Neuronal stem cell (in vitro differentiated cells): Measurements from ENCODE around the gene WRAP73.

Experiments used
- DNase-seq: peaks from one replicate; pipeline ENCODE4 v3.0.0-alpha.2; 2013; ENCODE audit warnings: low spot score
- H2AFZ ChIP-seq: one replicate; pipeline ENCODE4 v1.6.1; 2013; ENCODE audit warnings: mild to moderate bottlenecking, low read length, inconsistent platforms
- H2AK5ac ChIP-seq: 2 replicates; pipeline ENCODE4 v1.6.1; 2013; ENCODE audit warnings: low read depth, mild to moderate bottlenecking, inconsistent platforms, low read length, moderate library complexity, mixed read lengths
- H2BK120ac ChIP-seq: 2 replicates; pipeline ENCODE4 v1.6.1; 2013; ENCODE audit warnings: low read depth, mild to moderate bottlenecking, inconsistent platforms, low read length, moderate library complexity, mixed read lengths
- H2BK12ac ChIP-seq: one replicate; pipeline ENCODE4 v1.6.1; 2013; ENCODE audit warnings: low read length, inconsistent platforms
- H2BK15ac ChIP-seq: 2 replicates; pipeline ENCODE4 v1.6.1; 2013; ENCODE audit warnings: mild to moderate bottlenecking, low read length, inconsistent platforms, mixed read lengths
- H2BK5ac ChIP-seq: one replicate; pipeline ENCODE4 v1.6.1; 2013; ENCODE audit warnings: inconsistent platforms, mild to moderate bottlenecking, low read length, moderate library complexity
- H3K14ac ChIP-seq: one replicate; pipeline ENCODE4 v1.6.1; 2013; ENCODE audit warnings: low read length, inconsistent platforms
- H3K18ac ChIP-seq: 2 replicates; pipeline ENCODE4 v1.6.1; 2013; ENCODE audit warnings: low read length, inconsistent platforms
- H3K23ac ChIP-seq: 2 replicates; pipeline ENCODE4 v1.6.1; 2013; ENCODE audit warnings: low read depth, mild to moderate bottlenecking, mixed read lengths, low read length, inconsistent platforms; ENCODE audit not compliant: poor library complexity
- H3K27ac ChIP-seq: replicated peaks from 3 replicates; pipeline ENCODE4 v1.5.1; 2013; ENCODE audit warnings: low read length, inconsistent platforms
- H3K27me3 ChIP-seq, 3 experiments: 2 replicates each; pipeline ENCODE4 v1.6.1; 2013; ENCODE audit warnings: low read length in 3 of 3, mild to moderate bottlenecking in 2 of 3, inconsistent platforms in 1 of 3, low read depth in 1 of 3, mixed read lengths in 1 of 3, moderate library complexity in 1 of 3; ENCODE audit not compliant: control insufficient read depth in 3 of 3, insufficient read depth in 3 of 3
- H3K36me3 ChIP-seq, 2 donors: replicated peaks in 1 of 2; 2 replicates each; pipeline ENCODE4 v1.6.1; 2013; ENCODE audit warnings: low read length in 2 of 2; ENCODE audit not compliant: control insufficient read depth in 2 of 2, insufficient read depth in 2 of 2
- H3K4ac ChIP-seq: 2 replicates; pipeline ENCODE4 v1.6.1; 2013; ENCODE audit warnings: inconsistent platforms, mild to moderate bottlenecking, low read length, moderate library complexity
- H3K4me1 ChIP-seq, 2 donors: 1 replicate in 1 of 2; 2 replicates in 1 of 2; pipeline ENCODE4 v1.6.1; 2013; ENCODE audit warnings: low read length in 2 of 2, low read depth in 1 of 2; ENCODE audit not compliant: control insufficient read depth in 2 of 2, insufficient read depth in 1 of 2
- H3K4me2 ChIP-seq: one replicate; pipeline ENCODE4 v1.6.1; 2013; ENCODE audit warnings: mild to moderate bottlenecking, low read length, inconsistent platforms; ENCODE audit not compliant: insufficient read depth, poor library complexity, severe bottlenecking
- H3K4me3 ChIP-seq, 2 donors: 2 replicates each; pipeline ENCODE4 v1.5.1; 2013; ENCODE audit warnings: low read length in 2 of 2, mild to moderate bottlenecking in 2 of 2, inconsistent platforms in 1 of 2, moderate library complexity in 1 of 2
- H3K79me1 ChIP-seq: one replicate; pipeline ENCODE4 v1.6.1; 2013; ENCODE audit warnings: low read depth, mild to moderate bottlenecking, inconsistent platforms, low read length, moderate library complexity
- H3K9ac ChIP-seq: one replicate; pipeline ENCODE4 v1.6.1; 2013; ENCODE audit warnings: mild to moderate bottlenecking, low read depth, low read length, inconsistent platforms; ENCODE audit not compliant: poor library complexity
- H3K9me3 ChIP-seq, 2 donors: replicated peaks in 1 of 2; 2 replicates each; pipeline versions ENCODE3 to v1.6.1; 2013; ENCODE audit warnings: low read length in 2 of 2, mild to moderate bottlenecking in 2 of 2, inconsistent platforms in 1 of 2, low read depth in 1 of 2, mixed read lengths in 1 of 2, moderate library complexity in 1 of 2; ENCODE audit not compliant: control insufficient read depth in 2 of 2, insufficient read depth in 1 of 2
- H4K8ac ChIP-seq: one replicate; pipeline ENCODE4 v1.6.1; 2013; ENCODE audit warnings: low read depth, mild to moderate bottlenecking, inconsistent platforms, low read length, moderate library complexity
- H4K91ac ChIP-seq: one replicate; pipeline ENCODE4 v1.6.1; 2013; ENCODE audit warnings: low read length, low read depth, mild to moderate bottlenecking, inconsistent platforms; ENCODE audit not compliant: poor library complexity
- WGBS, 2 donors: extraction: QIAGEN DNeasy Blood & Tissue Kit; methylation state at CpG; one replicate each; pipeline ENCODE4 v1.1.7; 2013; ENCODE audit warnings: missing lambda C conversion rate in 2 of 2, mixed read lengths in 1 of 2; ENCODE audit not compliant: insufficient read length in 2 of 2, insufficient replicate concordance in 1 of 2; ENCODE audit errors: extremely low coverage in 2 of 2; 5-methylcytosine and 5-hydroxymethylcytosine counted together

The WRAP73 gene

GRCh38 chr1:3657096-3657475 is 7.2 kb upstream of the WRAP73 start:
- Histone ChIP-seq H3K23ac (no peak overlapping the region), H2BK12ac (no peak overlapping the region)

GRCh38 chr1:3656450-3657095 is 6.7 kb upstream of the WRAP73 start:
- no peak overlapping the region for H2AFZ ChIP-seq
- WGBS, 2 donors = no CpG with 5 or more reads among the region's 13 CpGs

More at GRCh38 chr1:3657096-3657475, 7.2 kb upstream of the WRAP73 start:
- no peak overlapping the region for H4K8ac ChIP-seq
- no peak overlapping the region for H3K4me2 ChIP-seq
- peaks cover 0 to 2% of the 10 kb centered on the region in 2 donors for H3K9me3 ChIP-seq
- H2BK15ac ChIP-seq = no peak overlapping the region
- no peak overlapping the region for H3K4me3 ChIP-seq
- no peaks in the 10 kb centered on the region for H3K36me3 ChIP-seq
- no peak overlapping the region for H3K18ac ChIP-seq
- no peaks in the 10 kb centered on the region for H3K79me1 ChIP-seq
- H3K14ac ChIP-seq = no peak overlapping the region
- H4K91ac ChIP-seq = no peak overlapping the region
- no peak overlapping the region for H2AFZ ChIP-seq
- H2AK5ac ChIP-seq = no peak overlapping the region
- peaks cover 0 to 5% of the 10 kb centered on the region in 2 donors for H3K4me1 ChIP-seq
- H3K9ac ChIP-seq = no peak overlapping the region
- no peak overlapping the region for H3K4ac ChIP-seq
- no CpG with 5 or more reads among the region's 6 CpGs for WGBS, 2 donors
- H3K27ac ChIP-seq = no peak overlapping the region
- H2BK120ac ChIP-seq = no peak overlapping the region
- no peak for DNase-seq
- no peak overlapping the region for H2BK5ac ChIP-seq
- peaks cover 16 to 89% (median 40%) of the 10 kb centered on the region in 3 experiments for H3K27me3 ChIP-seq

GRCh38 chr1:3654549-3655281 is 4.8 kb upstream of the WRAP73 start:
- Histone ChIP-seq H3K23ac (peak overlapping the region; percentile 32), H3K27me3 (peaks cover 34 to 90% (median 59%) of the 10 kb centered on the region in 3 experiments), H2BK5ac (no peak overlapping the region), H3K9me3 (peaks cover 0 to 2% of the 10 kb centered on the region in 2 donors), H3K4me3 (no peak overlapping the region), H3K14ac (no peak overlapping the region), H2BK15ac (no peak overlapping the region), H3K4me2 (no peak overlapping the region), H2AK5ac (no peak overlapping the region), H3K79me1 (peaks cover 2% of the 10 kb centered on the region), H2BK12ac (no peak overlapping the region), H2BK120ac (no peak overlapping the region), H3K4me1 (peaks cover 0 to 8% of the 10 kb centered on the region in 2 donors), H3K18ac (no peak overlapping the region), H4K8ac (no peak overlapping the region), H4K91ac (no peak overlapping the region), H3K36me3 (no peaks in the 10 kb centered on the region), H3K27ac (no peak overlapping the region), H3K9ac (no peak overlapping the region), H3K4ac (no peak overlapping the region), H2AFZ (no peak overlapping the region)
- WGBS, 2 donors = no CpG with 5 or more reads among the region's 22 CpGs
- no peak for DNase-seq

More at GRCh38 chr1:3656450-3657095, 6.7 kb upstream of the WRAP73 start:
- no peaks in the 10 kb centered on the region for H3K79me1 ChIP-seq
- no peak overlapping the region for H2BK12ac ChIP-seq
- no peak overlapping the region for H3K18ac ChIP-seq
- H3K4me1 ChIP-seq = peaks cover 0 to 6% of the 10 kb centered on the region in 2 donors
- H2BK5ac ChIP-seq = no peak overlapping the region
- no peak for DNase-seq
- no peak overlapping the region for H3K4ac ChIP-seq
- H2BK15ac ChIP-seq = no peak overlapping the region
- no peak overlapping the region for H3K4me2 ChIP-seq
- peaks cover 0 to 2% of the 10 kb centered on the region in 2 donors for H3K9me3 ChIP-seq
- H2BK120ac ChIP-seq = no peak overlapping the region
- H2AK5ac ChIP-seq = no peak overlapping the region
- H4K91ac ChIP-seq = no peak overlapping the region
- H4K8ac ChIP-seq = no peak overlapping the region
- no peak overlapping the region for H3K27ac ChIP-seq
- no peaks in the 10 kb centered on the region for H3K36me3 ChIP-seq
- no peak overlapping the region for H3K14ac ChIP-seq
- H3K27me3 ChIP-seq = peaks cover 22 to 91% (median 45%) of the 10 kb centered on the region in 3 experiments
- H3K4me3 ChIP-seq = no peak overlapping the region
- no peak overlapping the region for H3K23ac ChIP-seq
- no peak overlapping the region for H3K9ac ChIP-seq

- Histone ChIP-seq H2AFZ (no peak overlapping the region), H2BK12ac (no peak overlapping the region), H3K23ac (peak overlapping the region; percentile 5), H2BK120ac (no peak overlapping the region), H4K91ac (no peak overlapping the region), H3K4ac (no peak overlapping the region), H2AK5ac (no peak overlapping the region), H3K14ac (no peak overlapping the region), H3K9ac (no peak overlapping the region), H3K18ac (no peak overlapping the region), H2BK15ac (no peak overlapping the region), H3K79me1 (peaks cover 7% of the 10 kb centered on the region), H3K4me1 (peaks cover 3 to 11% of the 10 kb centered on the region in 2 donors), H3K4me2 (no peak overlapping the region), H3K4me3 (no peak overlapping the region), H4K8ac (no peak overlapping the region), H3K27me3 (peaks cover 34 to 82% (median 59%) of the 10 kb centered on the region in 3 experiments), H3K9me3 (peaks cover 0 to 2% of the 10 kb centered on the region in 2 donors), H3K36me3 (no peaks in the 10 kb centered on the region), H3K27ac (no peak overlapping the region), H2BK5ac (no peak overlapping the region)
- no CpG with 5 or more reads among the region's 10 CpGs for WGBS, 2 donors
- no peak for DNase-seq
Observed at GRCh38 chr1:3653286-3653618, 3.3 kb upstream of the WRAP73 start.
